ENCODE measurements around the gene ACTR3C. TPM values are rescaled to one million over a fixed set of nuclear protein-coding genes. Genes with fewer than 3 reads are reported as not detected.

The ACTR3C gene
- total and polyA plus RNA-seq, 2 donors (not counting 1 experiment from before 2014, with no cell fraction given) = 4.0 to 20.7 TPM

DNA sequence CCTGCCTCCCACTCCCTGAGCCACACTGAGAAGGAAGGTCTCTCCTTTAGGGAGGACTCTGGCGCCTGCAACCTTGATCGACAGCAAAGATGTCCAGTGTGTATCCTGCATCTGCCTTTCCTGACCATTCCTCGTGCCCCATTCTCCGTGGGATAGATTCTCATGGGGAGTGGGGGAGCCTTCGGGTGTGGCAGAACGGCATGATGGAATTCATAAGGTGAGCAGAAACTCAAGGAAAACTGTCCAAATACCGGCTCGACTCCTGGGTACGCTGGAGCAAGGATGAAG is 18.7 kb upstream of the ACTR3C start:
- no peaks in the 10 kb centered on the region for H3K79me2 ChIP-seq (ENCODE audit: control insufficient read depth, insufficient read depth, low read length)
- H3K27ac ChIP-seq (ENCODE audit: low read length in 2 of 2) = no peak overlapping the region
- no peak overlapping the region for H3K27ac Mint-ChIP-seq
- H3K27me3 Mint-ChIP-seq = peaks cover 44% of the 10 kb centered on the region
- H3K4me3 Mint-ChIP-seq = peak overlapping the region; percentile 49
- H3K9me3 ChIP-seq (ENCODE audit: control extremely low read depth in 1 of 3, control insufficient read depth in 2 of 3, insufficient read depth in 1 of 3, low read length in 2 of 3) = peaks cover 0 to 8% (median 7%) of the 10 kb centered on the region in 3 donors
- no peak overlapping the region for H3K4me3 ChIP-seq (ENCODE audit: control extremely low read depth in 1 of 5, extremely low read depth in 1 of 5, insufficient read depth in 1 of 5, low read depth in 2 of 5, low read length in 4 of 5)
- 98% methylated on average over 9 of the region's 9 CpGs for WGBS (ENCODE audit: insufficient coverage)
- H3K9me3 Mint-ChIP-seq (ENCODE audit: insufficient read depth) = peaks cover 4% of the 10 kb centered on the region
- intact Hi-C loops (cut with micrococcal nuclease) = no loop called here
- peaks cover 20% of the 10 kb centered on the region for H3K4me1 Mint-ChIP-seq
- H4K20me1 ChIP-seq (ENCODE audit: control insufficient read depth, insufficient read depth, low read length, poor library complexity, severe bottlenecking) = no peaks in the 10 kb centered on the region
- no peaks in the 10 kb centered on the region for H3K36me3 ChIP-seq (replicated peaks in 1 of 2; ENCODE audit: control extremely low read depth in 1 of 2, control insufficient read depth in 1 of 2, extremely low read depth in 1 of 2, insufficient read depth in 2 of 2, low read length in 1 of 2)
- ATAC-seq (ENCODE audit: low read depth) = no peak
- H3K4me1 ChIP-seq (ENCODE audit: control insufficient read depth in 2 of 2, insufficient read depth in 2 of 2, low read length in 2 of 2) = peaks cover 12 to 15% of the 10 kb centered on the region in 2 donors
- H2AFZ ChIP-seq (ENCODE audit: insufficient read depth, low read depth, low read length, poor library complexity, severe bottlenecking) = no peak overlapping the region
- H3K27me3 ChIP-seq (replicated peaks in 1 of 4; ENCODE audit: control extremely low read depth in 1 of 4, control insufficient read depth in 3 of 4, insufficient read depth in 4 of 4, low read length in 3 of 4) = peaks cover 0 to 28% (median 10%) of the 10 kb centered on the region in 4 experiments
- DNase-seq = no peak
- POLR2A ChIA-PET = no interaction called here
- no peak overlapping the region for H3K9ac ChIP-seq (ENCODE audit: low read length)
- H3K4me2 ChIP-seq (replicated peaks; ENCODE audit: low read depth, low read length, poor library complexity, severe bottlenecking) = no peak overlapping the region
- CTCF ChIA-PET = no interaction called here
- TF ChIP-seq, protein P1, sequence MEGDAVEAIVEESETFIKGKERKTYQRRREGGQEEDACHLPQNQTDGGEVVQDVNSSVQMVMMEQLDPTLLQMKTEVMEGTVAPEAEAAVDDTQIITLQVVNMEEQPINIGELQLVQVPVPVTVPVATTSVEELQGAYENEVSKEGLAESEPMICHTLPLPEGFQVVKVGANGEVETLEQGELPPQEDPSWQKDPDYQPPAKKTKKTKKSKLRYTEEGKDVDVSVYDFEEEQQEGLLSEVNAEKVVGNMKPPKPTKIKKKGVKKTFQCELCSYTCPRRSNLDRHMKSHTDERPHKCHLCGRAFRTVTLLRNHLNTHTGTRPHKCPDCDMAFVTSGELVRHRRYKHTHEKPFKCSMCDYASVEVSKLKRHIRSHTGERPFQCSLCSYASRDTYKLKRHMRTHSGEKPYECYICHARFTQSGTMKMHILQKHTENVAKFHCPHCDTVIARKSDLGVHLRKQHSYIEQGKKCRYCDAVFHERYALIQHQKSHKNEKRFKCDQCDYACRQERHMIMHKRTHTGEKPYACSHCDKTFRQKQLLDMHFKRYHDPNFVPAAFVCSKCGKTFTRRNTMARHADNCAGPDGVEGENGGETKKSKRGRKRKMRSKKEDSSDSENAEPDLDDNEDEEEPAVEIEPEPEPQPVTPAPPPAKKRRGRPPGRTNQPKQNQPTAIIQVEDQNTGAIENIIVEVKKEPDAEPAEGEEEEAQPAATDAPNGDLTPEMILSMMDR (IDR thresholded peaks at IDR 0.05) = no peak
- TF ChIP-seq EZH2 (IDR thresholded peaks at IDR 0.05; ENCODE audit: borderline replicate concordance, insufficient read depth, low read depth, low read length, poor library complexity, severe bottlenecking) = no peak

DNA sequence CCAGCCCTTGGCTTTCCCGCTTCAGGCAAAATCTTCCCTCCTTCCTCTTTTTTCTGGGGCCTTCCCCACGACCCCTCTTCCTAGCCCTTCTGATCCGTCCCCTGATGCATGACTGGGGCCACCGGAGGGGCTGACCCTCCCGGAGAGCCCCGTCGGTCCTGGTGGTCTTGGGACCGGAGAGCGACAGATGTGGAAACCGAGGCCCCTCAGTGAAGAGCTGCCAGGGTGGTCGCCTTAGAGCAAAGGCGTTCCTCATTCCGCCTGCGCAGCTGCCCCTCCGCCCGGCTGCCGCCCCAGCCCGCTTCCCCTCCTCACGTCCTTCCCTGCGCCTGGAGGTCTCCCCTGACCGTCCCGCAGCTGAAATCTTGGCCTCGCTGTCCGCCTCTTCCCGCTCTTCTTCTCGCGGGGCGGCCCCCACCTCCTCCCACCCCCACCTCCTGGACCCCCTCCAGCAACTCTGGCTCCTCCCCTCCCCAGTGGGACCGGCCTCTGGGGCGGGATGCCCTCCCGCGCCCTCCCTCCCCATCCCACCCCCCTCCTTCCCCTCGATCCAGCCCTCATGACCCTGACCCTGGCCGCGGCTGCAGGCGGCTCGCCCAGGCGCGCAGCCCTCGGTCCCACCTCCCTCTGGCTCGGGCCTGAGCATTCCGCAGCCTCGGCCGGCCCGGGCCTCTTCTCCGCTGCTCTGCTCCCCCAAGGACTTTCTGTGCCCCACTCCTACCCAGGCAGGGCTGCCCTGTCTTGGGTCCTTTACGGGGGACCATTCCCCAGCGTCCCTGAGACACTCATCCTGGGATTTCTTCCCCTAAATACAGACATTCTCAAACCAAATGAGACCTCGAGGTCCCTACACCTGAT is 18.1 kb upstream of the ACTR3C start, which contains the start of gene RARRES2:
RARRES2 (minus strand) TSS at position 367 of the 858 bp plus-strand sequence. CDS start 1,020 bp downstream, outside the sequence.
- 51% methylated on average over 44 of the region's 49 CpGs for WGBS (ENCODE audit: insufficient coverage)
- peaks cover 0 to 8% (median 7%) of the 10 kb centered on the region in 3 donors for H3K9me3 ChIP-seq (ENCODE audit: control extremely low read depth in 1 of 3, control insufficient read depth in 2 of 3, insufficient read depth in 1 of 3, low read length in 2 of 3)
- ChIA-PET POLR2A (no interaction called here), CTCF (no interaction called here)
- Mint-ChIP-seq H3K4me3 (peak within 1 kb of the TSS; percentile 59), H3K27me3 (peaks cover 41% of the 10 kb centered on the region), H3K27ac (no peak within 1 kb of the TSS), H3K4me1 (peaks cover 20% of the 10 kb centered on the region), H3K9me3 (ENCODE audit: insufficient read depth) (peaks cover 4% of the 10 kb centered on the region)
- no peak within 1 kb of the TSS for H3K4me3 ChIP-seq (ENCODE audit: control extremely low read depth in 1 of 5, extremely low read depth in 1 of 5, insufficient read depth in 1 of 5, low read depth in 2 of 5, low read length in 4 of 5)
- H3K9ac ChIP-seq (ENCODE audit: low read length) = no peak within 1 kb of the TSS
- ATAC-seq (ENCODE audit: low read depth) (no peak), DNase-seq (no peak)
- no peaks in the 10 kb centered on the region for H3K79me2 ChIP-seq (ENCODE audit: control insufficient read depth, insufficient read depth, low read length)
- H3K4me1 ChIP-seq (ENCODE audit: control insufficient read depth in 2 of 2, insufficient read depth in 2 of 2, low read length in 2 of 2) = peaks cover 12 to 15% of the 10 kb centered on the region in 2 donors
- peak within 1 kb of the TSS; percentile 45 for H3K4me2 ChIP-seq (replicated peaks; ENCODE audit: low read depth, low read length, poor library complexity, severe bottlenecking)
- intact Hi-C loops (cut with micrococcal nuclease) = no loop called here
- peaks cover 0 to 28% (median 10%) of the 10 kb centered on the region in 4 experiments for H3K27me3 ChIP-seq (replicated peaks in 1 of 4; ENCODE audit: control extremely low read depth in 1 of 4, control insufficient read depth in 3 of 4, insufficient read depth in 4 of 4, low read length in 3 of 4)
- H3K27ac ChIP-seq (ENCODE audit: low read length in 2 of 2) = no peak within 1 kb of the TSS
- H3K36me3 ChIP-seq (replicated peaks in 1 of 2; ENCODE audit: control extremely low read depth in 1 of 2, control insufficient read depth in 1 of 2, extremely low read depth in 1 of 2, insufficient read depth in 2 of 2, low read length in 1 of 2) = no peaks in the 10 kb centered on the region
- TF ChIP-seq EZH2 (IDR thresholded peaks at IDR 0.05; ENCODE audit: borderline replicate concordance, insufficient read depth, low read depth, low read length, poor library complexity, severe bottlenecking) = no peak
- TF ChIP-seq, protein P1 (IDR thresholded peaks at IDR 0.05) = no peak
- no peak within 1 kb of the TSS for H2AFZ ChIP-seq (ENCODE audit: insufficient read depth, low read depth, low read length, poor library complexity, severe bottlenecking)
- H4K20me1 ChIP-seq (ENCODE audit: control insufficient read depth, insufficient read depth, low read length, poor library complexity, severe bottlenecking) = no peaks in the 10 kb centered on the region
